NCI-H748 (cell line): ENCODE measurements around the gene ENSA.
"Not testable (repeated sequence)": the region's sequence is repeated elsewhere in the genome, so short reads cannot be mapped to it uniquely, and the experiment has no call there.

Experiments used
- DNase-seq: peaks from one replicate; lab custom pipeline; 2025; ENCODE audit not compliant: unreplicated experiment; lab: John Stamatoyannopoulos, UW

ENSA gene

GRCh38 chr1:150622303-150622975 is 7.0 kb downstream of the ENSA start:
- no peak for DNase-seq

GRCh38 chr1:150621497-150622302 is 7.7 kb downstream of the ENSA start:
- peak; percentile 25 for DNase-seq

- no peak for DNase-seq
Observed at GRCh38 chr1:150620919-150621318, 8.5 kb downstream of the ENSA start.

- no peak for DNase-seq
Observed at GRCh38 chr1:150619576-150620509, 9.6 kb downstream of the ENSA start.

- DNase-seq, result no peak
Observed at GRCh38 chr1:150615346-150616201, 13.8 kb downstream of the ENSA start.

GRCh38 chr1:150613061-150613920 is 16.1 kb downstream of the ENSA start:
- DNase-seq, result peak; percentile 58

GRCh38 chr1:150612014-150612345 is 17.4 kb downstream of the ENSA start:
- no peak for DNase-seq

- no peak for DNase-seq
Observed at GRCh38 chr1:150610576-150610975, 18.8 kb downstream of the ENSA start.

- no peak for DNase-seq
Observed at GRCh38 chr1:150609732-150610131, 19.7 kb downstream of the ENSA start.

- DNase-seq, result no peak
Observed at GRCh38 chr1:150606463-150607142, 22.8 kb downstream of the ENSA start.

- not testable (repeated sequence) for DNase-seq
Observed at GRCh38 chr1:150605451-150605731, 24.0 kb downstream of the ENSA start.

GRCh38 chr1:150604226-150604588 is 25.2 kb downstream of the ENSA start:
- DNase-seq, result no peak

GRCh38 chr1:150603711-150604110 is 25.7 kb downstream of the ENSA start:
- DNase-seq, result no peak

- not testable (repeated sequence) for DNase-seq
Observed at GRCh38 chr1:150602372-150602771, 27.0 kb downstream of the ENSA start.

- no peak for DNase-seq
Observed at GRCh38 chr1:150601540-150601939, 27.9 kb downstream of the ENSA start.

GRCh38 chr1:150598346-150598745 is 31.1 kb downstream of the ENSA start:
- DNase-seq, result not testable (repeated sequence)

- DNase-seq, result no peak
Observed at GRCh38 chr1:150596976-150597375, 32.4 kb downstream of the ENSA start.

GRCh38 chr1:150596095-150596892 is 33.1 kb downstream of the ENSA start:
- no peak for DNase-seq

GRCh38 chr1:150582371-150582770 is 47.0 kb downstream of the ENSA start:
- DNase-seq, result no peak
